ENCODE measurements around the gene STK40. TPM values are rescaled to one million over a fixed set of nuclear protein-coding genes. Genes with fewer than 3 reads are reported as not detected.
A peak's percentile ranks its signal among the peaks of the same experiment; 100 is the strongest.

STK40 gene
- total and polyA plus RNA-seq, 8 donors: 21.2 to 68.1 (median 37.6) TPM

DNA sequence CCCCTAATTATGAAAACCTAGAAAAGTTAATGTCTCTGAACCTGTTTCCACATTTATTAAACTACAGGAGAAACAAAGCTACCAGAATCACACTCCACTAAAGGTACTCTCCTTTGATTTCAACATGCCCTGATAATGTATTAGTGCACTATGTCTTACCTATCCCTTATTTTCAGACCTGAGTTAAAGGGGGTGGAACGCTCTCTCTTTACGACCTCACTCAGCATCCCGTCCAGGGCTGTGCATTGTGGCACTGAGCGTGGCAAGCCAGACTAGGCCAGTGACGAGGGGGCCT lies 11.3 kb upstream of the STK40 start:
- Histone ChIP-seq H3K27ac (peak overlapping the region; percentile 72 to 83 (median 80)), H3K4me3 (peak overlapping the region; percentile 74 to 90 (median 86)), H3K27me3 (no peaks in the 10 kb centered on the region), H3K9me3 (no peaks in the 10 kb centered on the region), H3K36me3 (peaks cover 0 to 10% (median 6%) of the 10 kb centered on the region in 3 donors), H3K4me1 (peaks cover 0 to 7% (median 0%) of the 10 kb centered on the region in 3 donors)
- no peak for FAIRE-seq
- intact Hi-C loops (cut with DNase I): no loop called here
- no peak for DNase-seq
- ATAC-seq: peak; percentile 56 to 67 (median 60)
- WGBS, 2 donors: 0 to 2% methylated on average over 5 of the region's 5 CpGs
- TF ChIP-seq, protein P1, sequence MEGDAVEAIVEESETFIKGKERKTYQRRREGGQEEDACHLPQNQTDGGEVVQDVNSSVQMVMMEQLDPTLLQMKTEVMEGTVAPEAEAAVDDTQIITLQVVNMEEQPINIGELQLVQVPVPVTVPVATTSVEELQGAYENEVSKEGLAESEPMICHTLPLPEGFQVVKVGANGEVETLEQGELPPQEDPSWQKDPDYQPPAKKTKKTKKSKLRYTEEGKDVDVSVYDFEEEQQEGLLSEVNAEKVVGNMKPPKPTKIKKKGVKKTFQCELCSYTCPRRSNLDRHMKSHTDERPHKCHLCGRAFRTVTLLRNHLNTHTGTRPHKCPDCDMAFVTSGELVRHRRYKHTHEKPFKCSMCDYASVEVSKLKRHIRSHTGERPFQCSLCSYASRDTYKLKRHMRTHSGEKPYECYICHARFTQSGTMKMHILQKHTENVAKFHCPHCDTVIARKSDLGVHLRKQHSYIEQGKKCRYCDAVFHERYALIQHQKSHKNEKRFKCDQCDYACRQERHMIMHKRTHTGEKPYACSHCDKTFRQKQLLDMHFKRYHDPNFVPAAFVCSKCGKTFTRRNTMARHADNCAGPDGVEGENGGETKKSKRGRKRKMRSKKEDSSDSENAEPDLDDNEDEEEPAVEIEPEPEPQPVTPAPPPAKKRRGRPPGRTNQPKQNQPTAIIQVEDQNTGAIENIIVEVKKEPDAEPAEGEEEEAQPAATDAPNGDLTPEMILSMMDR (IDR thresholded peaks at IDR 0.05): no peak

DNA sequence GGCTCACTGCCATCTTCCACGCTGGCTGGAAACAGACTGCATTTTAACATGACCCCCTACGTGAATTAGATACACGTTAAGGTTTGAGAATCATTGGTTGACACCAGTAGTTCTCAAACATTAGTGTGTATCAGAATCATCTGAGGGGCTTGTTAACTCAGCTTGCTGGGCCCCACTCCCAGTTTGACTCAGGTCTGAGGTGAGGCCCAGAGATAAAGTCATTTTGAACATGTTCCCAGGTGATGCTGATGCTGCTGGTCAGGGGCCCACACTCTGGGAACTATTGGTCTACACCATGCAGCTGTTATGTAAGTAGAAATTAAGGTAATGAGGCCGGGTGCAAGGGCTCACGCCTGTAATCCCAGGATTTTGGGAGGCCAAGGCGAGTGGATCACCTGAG lies 10.6 kb upstream of the STK40 start:
- TF ChIP-seq, protein P1 (IDR thresholded peaks at IDR 0.05): no peak
- WGBS, 2 donors: 64 to 83% methylated on average over 6 of the region's 6 CpGs
- Histone ChIP-seq H3K9me3 (no peaks in the 10 kb centered on the region), H3K27me3 (no peaks in the 10 kb centered on the region), H3K27ac (no peak overlapping the region), H3K4me1 (peaks cover 0 to 7% (median 0%) of the 10 kb centered on the region in 3 donors), H3K4me3 (no peak overlapping the region), H3K36me3 (peaks cover 0 to 10% (median 6%) of the 10 kb centered on the region in 3 donors)
- ATAC-seq (no peak), FAIRE-seq (no peak), DNase-seq (no peak)
- intact Hi-C loops (cut with DNase I): no loop called here

DNA sequence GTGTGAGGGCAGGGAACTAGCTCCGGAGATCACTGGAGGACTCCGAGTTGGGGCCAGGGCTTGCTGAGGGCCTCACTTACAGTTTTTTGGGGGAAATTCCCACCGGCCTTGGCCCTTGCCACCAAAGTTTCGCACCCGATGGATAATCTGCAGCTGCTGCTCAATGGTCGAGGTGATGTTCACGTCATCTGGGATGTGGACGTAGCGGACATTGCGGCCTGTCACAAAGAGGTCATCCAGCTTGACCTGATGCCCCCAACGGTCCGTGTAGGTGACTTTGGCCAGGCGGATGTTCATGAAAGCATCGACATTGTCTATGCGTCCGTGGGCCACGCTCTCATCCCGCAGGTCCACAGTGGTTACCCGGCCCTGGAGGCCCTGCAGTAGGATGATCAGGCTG lies 8.0 kb upstream of the STK40 start:
- Histone ChIP-seq H3K4me3 (no peak overlapping the region), H3K27me3 (no peaks in the 10 kb centered on the region), H3K4me1 (peaks cover 0 to 7% (median 0%) of the 10 kb centered on the region in 3 donors), H3K9me3 (no peaks in the 10 kb centered on the region), H3K36me3 (peaks cover 0 to 10% (median 6%) of the 10 kb centered on the region in 3 donors), H3K27ac (no peak overlapping the region)
- intact Hi-C loops (cut with DNase I): no loop called here
- 92 to 95% methylated on average over 19 of the region's 19 CpGs for WGBS, 2 donors
- TF ChIP-seq, protein P1 (IDR thresholded peaks at IDR 0.05): no peak
- FAIRE-seq (no peak), ATAC-seq (no peak), DNase-seq (no peak)

DNA sequence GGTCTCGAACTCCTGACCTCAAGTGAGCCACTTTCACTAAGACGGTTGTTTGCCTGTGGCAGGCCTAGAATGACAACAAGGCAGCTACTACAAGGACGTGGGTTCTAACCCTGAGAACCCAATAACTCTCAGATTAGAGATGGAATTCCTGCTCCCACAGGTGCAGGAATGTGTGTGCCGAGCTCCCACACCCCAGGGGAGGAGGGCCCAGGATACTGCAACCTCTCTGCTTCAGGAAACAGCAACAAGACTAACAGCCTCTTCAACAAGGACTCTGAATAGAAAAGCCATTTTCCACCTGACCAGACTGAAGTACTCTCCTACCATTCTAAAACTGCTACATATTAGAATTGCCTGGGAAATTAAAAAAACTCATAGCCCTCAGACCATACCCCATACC lies 7.1 kb upstream of the STK40 start:
- peaks cover 0 to 10% (median 6%) of the 10 kb centered on the region in 3 donors for H3K36me3 ChIP-seq
- WGBS, 2 donors: 82 to 83% methylated on average over 4 of the region's 4 CpGs
- TF ChIP-seq, protein P1 (IDR thresholded peaks at IDR 0.05): no peak
- FAIRE-seq (no peak), ATAC-seq (no peak), DNase-seq (no peak)
- no peak overlapping the region for H3K27ac ChIP-seq
- intact Hi-C loops (cut with DNase I): no loop called here
- peaks cover 0 to 7% (median 0%) of the 10 kb centered on the region in 3 donors for H3K4me1 ChIP-seq
- H3K27me3 ChIP-seq: no peaks in the 10 kb centered on the region
- no peaks in the 10 kb centered on the region for H3K9me3 ChIP-seq
- no peak overlapping the region for H3K4me3 ChIP-seq

DNA sequence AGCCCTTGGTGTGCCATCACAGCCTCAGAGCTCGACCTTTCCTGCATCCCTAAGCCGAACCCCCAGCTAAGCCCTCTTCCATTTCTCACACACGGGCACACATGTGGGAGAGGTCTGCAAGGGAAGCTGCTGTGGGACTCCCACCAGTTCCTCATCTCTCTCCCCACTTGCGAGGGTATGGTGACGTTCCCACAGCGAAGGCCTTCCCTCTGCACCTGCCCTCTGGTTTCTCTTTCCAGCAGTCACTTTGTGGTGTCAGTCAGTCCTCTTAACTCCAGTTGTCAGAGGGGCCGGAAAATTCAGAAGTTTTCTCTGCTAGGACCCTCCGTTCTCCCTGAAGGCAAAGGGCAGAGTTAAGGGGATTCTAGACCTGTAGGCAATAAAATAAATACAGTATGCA lies 5.5 kb upstream of the STK40 start:
- ATAC-seq: no peak
- TF ChIP-seq, protein P1 (IDR thresholded peaks at IDR 0.05): no peak
- H3K36me3 ChIP-seq: peaks cover 0 to 10% (median 6%) of the 10 kb centered on the region in 3 donors
- H3K4me1 ChIP-seq: peaks cover 0 to 8% (median 7%) of the 10 kb centered on the region in 3 donors
- H3K9me3 ChIP-seq: no peaks in the 10 kb centered on the region
- H3K27ac ChIP-seq: no peak overlapping the region
- DNase-seq: no peak
- 92 to 93% methylated on average over 8 of the region's 8 CpGs for WGBS, 2 donors
- no peak overlapping the region for H3K4me3 ChIP-seq
- H3K27me3 ChIP-seq: no peaks in the 10 kb centered on the region
- FAIRE-seq: no peak
- intact Hi-C loops (cut with DNase I): no loop called here

Data from pancreas (tissue), 10 donors.